GF-D8 (cell line): ENCODE measurements around the gene ANAPC7.
"Not testable (repeated sequence)": the region's sequence is repeated elsewhere in the genome, so short reads cannot be mapped to it uniquely, and the experiment has no call there.

ENCODE experiments used
- DNase-seq: peaks from one replicate; lab custom pipeline; 2025; lab: John Stamatoyannopoulos, UW

ANAPC7 gene

DNA sequence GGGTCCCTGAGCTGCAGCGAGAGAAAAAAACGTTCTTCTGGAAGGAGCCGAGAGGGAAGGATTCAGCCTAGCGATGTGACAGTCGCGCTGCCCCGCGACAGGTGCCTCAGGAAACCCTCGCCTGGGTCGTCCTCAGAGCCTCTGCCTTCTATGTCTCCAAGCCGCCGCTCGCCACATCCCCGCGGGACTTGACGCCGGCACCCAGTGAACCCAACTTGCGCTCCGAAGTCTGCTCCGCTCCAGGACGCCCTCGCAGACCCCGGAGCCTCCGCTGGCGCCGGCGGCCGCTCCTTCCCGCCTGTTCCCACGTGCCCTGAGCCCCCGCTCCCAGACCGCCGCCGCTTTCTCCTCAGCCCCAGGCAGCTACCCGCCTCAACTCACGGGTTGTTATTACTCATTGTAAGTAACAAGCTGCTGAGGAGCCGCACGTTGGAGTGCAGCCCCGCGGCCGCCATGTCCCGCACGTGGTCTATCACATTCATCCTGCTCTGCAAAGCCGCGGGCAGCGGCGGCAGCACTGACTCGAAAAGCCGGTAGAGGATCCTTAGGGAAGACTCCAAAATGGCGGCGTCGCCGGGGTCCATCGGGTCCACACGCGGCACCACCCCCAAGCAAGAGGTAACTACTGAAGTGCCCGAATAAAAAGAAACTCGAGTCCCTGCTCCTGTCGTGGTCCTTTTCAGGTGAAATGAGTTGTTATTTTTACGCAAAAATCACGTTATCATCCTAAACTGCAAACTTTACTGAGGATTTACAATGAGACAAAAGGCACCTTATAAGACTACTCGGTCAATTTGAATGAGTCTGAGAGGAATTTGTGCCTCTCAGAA lies at the start of gene ANAPC7:
ANAPC7 (minus strand) TSS at position 563 of the 830 bp plus-strand sequence; CDS start at position 482, 81 bp downstream.
- peak; percentile 60 for DNase-seq

- DNase-seq = no peak
Observed at GRCh38 chr12:110451263-110451662, 47.8 kb upstream of the ANAPC7 start.

- DNase-seq = peak; percentile 82
Observed at GRCh38 chr12:110449799-110450497, 46.4 kb upstream of the ANAPC7 start, which contains the start of gene ARPC3. TSS of gene ARPC3 (minus strand) at chr12:110450337. CDS start at chr12:110450260, 77 bp downstream.

DNA sequence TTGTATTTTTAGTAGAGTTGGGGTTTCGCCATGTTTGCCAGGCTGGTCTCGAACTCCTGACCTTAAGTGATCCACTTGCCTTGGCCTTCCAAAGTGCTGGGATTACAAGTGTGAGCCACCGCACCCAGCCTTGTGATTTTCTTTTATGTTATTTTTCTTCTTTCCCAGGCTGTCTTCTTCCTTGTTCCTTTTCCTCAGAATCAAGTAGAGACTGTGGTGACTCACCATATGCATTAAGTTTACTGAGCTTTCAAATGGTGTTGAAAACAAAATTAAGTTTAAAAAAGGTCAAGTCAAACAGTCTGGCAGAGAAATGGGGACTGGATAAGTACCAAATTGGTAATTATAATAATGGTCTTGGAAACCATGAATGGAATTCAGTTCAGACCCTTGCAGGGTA lies 40.9 kb upstream of the ANAPC7 start:
- DNase-seq = no peak

GRCh38 chr12:110436231-110436630 lies 32.7 kb upstream of the ANAPC7 start:
- DNase-seq = no peak

- DNase-seq = no peak
Observed at GRCh38 chr12:110431957-110432587, 28.6 kb upstream of the ANAPC7 start.

- DNase-seq = not testable (repeated sequence)
Observed at GRCh38 chr12:110429676-110430075, 26.2 kb upstream of the ANAPC7 start.

- DNase-seq = no peak
Observed at GRCh38 chr12:110426406-110426805, 22.9 kb upstream of the ANAPC7 start.

- no peak for DNase-seq
Observed at GRCh38 chr12:110424237-110424636, 20.7 kb upstream of the ANAPC7 start.

- DNase-seq = no peak
Observed at GRCh38 chr12:110421701-110422100, 18.2 kb upstream of the ANAPC7 start.

DNA sequence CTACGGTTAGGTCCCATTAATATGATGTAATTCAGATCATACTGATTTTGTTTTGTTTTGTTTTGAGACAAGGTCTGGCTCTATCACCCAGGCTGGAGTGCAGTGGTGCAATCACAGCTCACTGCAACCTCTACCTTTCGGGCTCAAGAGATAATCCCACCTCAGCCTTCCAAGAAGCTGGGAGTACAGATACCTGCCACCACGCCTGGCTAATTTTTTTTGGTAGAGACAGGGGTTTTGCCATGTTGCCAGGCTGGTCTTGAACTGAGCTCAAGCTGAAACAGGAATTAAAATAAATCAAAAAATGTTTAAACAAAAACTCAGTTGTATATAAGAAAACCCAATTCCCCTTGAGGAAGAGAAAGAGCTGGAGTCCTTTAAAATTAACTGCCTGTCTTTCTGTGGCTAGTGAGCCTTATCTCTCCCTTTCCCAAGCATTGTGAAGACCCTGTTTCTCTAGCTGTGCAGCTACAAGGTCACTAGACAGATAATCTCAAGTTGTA lies 17.7 kb upstream of the ANAPC7 start:
- DNase-seq = no peak

DNA sequence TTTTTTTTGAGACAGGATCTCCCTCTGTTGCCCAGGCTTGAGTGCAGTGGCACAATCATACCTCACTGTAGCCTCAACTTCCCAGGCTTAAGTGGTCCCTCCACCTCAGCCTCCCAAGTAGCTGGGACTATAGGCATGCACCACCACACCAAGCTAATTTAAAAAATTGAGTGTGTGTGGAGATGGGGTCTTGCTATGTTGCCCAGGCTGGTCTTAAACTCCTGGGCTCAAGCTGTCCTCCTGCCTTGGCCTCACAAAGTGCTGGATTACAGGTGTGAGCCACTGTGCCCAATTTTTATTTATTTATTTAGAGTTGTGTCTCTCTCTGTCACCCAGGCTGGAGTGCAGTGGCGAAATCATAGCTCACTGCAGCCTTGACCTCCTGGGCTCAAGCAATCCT lies 17.1 kb upstream of the ANAPC7 start:
- not testable (repeated sequence) for DNase-seq

DNA sequence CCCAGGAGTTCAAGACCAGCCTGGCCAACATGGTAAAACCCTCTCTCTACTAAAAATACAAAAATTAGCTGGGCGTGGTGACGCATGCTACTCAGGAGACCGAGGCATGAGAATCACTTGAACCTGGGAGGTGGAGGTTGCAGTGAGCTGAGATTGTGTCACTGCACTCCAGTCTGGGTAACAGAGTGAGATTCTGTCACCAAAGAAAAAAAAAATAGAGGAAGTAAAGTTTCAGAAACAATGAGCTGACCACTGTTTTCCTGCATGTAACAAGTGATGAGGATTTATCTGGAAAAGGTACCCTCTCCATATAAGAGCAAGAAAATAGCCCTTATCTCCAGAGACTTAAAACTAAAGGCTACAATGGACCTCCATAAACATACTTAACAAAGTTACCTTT lies 13.6 kb upstream of the ANAPC7 start:
- peak; percentile 13 for DNase-seq

GRCh38 chr12:110410086-110410485 lies 6.6 kb upstream of the ANAPC7 start:
- DNase-seq = not testable (repeated sequence)

GRCh38 chr12:110405126-110405662 lies 1.7 kb upstream of the ANAPC7 start:
- DNase-seq = peak; percentile 62

DNA sequence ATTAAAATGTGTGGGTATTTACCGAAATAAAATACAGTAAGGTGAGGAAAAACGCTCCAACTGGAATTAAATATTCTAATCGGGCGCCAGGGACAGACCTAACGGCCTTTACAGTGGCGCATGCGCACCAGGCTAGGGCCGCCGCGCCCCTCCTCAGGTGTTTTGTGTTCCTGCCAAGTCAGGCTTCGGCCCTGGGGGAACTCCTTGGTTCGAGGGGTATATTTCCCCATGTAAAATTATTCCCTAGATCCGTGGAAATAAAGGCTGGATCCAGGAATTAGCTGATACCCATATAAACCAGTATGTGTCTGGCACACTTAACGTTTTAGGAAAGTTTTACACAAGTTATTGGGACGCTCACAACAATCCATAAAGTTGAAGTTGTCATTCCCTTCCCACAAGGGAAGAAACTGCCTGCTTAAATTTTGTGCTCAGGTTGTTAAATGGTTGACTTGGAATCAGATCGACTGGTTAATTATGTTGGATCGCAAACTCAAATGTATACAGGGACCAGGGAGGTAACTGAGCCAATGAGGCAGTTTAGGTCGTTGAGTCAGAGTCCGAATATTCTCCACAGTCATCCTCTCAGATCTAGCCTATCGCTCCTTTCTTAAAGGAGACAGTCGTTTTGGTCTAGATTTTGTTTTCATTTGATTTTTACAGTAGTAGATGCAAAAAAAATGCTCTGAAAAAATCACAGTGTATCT lies 621 bp upstream of the ANAPC7 start:
- DNase-seq = peak; percentile 32

DNA sequence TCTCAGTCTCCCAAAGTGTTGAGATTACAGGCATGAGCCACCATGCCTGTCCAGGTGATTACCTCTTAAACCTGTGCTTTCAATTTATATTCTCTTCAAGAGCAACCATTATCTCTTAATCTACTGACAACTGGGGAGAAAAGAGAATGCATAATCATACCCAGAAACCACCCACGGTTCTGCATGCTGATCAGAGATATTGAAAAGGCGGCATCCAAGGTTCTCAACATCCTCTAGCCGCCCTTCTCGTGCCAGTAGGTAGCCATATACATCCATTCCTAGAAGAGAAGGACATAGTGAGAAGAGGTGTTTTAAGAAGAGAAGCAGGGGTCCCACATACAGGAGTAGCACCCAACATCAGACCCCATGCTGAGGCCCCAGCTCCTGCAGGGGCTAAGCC lies 20.8 kb downstream of the ANAPC7 start:
- DNase-seq = no peak

- no peak for DNase-seq
Observed at GRCh38 chr12:110379631-110380030, 23.9 kb downstream of the ANAPC7 start.

GRCh38 chr12:110379197-110379596 lies 24.3 kb downstream of the ANAPC7 start:
- DNase-seq = no peak

DNA sequence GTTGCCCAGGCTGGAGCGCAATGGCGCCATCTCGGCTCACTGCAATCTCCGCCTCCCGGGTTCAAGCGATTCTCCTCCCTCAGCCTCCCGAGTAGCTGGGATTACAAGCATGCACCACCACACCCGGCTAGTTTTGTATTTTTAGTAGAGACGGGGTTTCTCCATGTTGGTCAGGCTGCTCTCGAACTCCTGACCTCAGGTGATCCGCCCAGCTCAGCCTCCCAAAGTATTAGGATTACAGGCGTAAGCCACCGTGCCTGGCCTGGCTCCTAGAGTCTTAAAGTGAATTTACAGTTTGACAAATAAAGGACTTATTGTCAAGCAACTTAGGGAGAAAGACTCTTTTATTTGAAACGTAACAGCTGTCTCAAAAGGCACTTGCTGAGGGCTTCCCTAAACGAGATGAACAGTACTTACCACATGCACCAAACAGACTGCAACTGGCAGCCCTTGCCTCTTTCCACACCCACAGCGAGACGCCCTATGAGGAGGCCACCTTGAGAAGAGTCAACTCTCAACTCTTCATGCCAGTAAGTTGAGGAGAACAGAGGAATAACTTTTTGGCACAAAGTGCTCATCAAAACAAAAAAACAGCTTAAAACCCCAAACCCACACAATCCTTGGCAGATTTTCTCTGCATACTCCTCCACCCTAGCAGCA lies 25.2 kb downstream of the ANAPC7 start:
- not testable (repeated sequence) for DNase-seq
